Kidney capillary endothelial cell (primary cell): ENCODE measurements around the gene SVBP.
"Not testable (repeated sequence)": the region's sequence is repeated elsewhere in the genome, so short reads cannot be mapped to it uniquely, and the experiment has no call there.

Experiments
- DNase-seq: peaks from one replicate; pipeline ENCODE4 v3.0.0-alpha.2; 2018; ENCODE audit warnings: low spot score

The SVBP gene

GRCh38 chr1:42816585-42817439, at the start of gene SVBP, which contains the start of gene ERMAP:
TSS of gene SVBP (minus strand) at chr1:42817397. CDS start at chr1:42816544, 853 bp downstream.
TSS of gene ERMAP (plus strand) at chr1:42817122. CDS start at chr1:42830449, 13,327 bp downstream.
- peak; percentile 84 for DNase-seq

- no peak for DNase-seq
These were observed 49.4 kb upstream of the SVBP start for GRCh38 chr1:42866549-42866948.

GRCh38 chr1:42861014-42861399, 43.8 kb upstream of the SVBP start:
- no peak for DNase-seq

GRCh38 chr1:42860339-42861013, 43.3 kb upstream of the SVBP start:
- no peak for DNase-seq

GRCh38 chr1:42859366-42859765, 42.2 kb upstream of the SVBP start:
- DNase-seq: not testable (repeated sequence)

- not testable (repeated sequence) for DNase-seq
These were observed 39.4 kb upstream of the SVBP start for GRCh38 chr1:42856554-42856953.

- DNase-seq: no peak
These were observed 36.1 kb upstream of the SVBP start for GRCh38 chr1:42853116-42853884.

GRCh38 chr1:42852608-42852980, 35.4 kb upstream of the SVBP start:
- no peak for DNase-seq

GRCh38 chr1:42851960-42852607, 34.9 kb upstream of the SVBP start:
- DNase-seq: no peak

- no peak for DNase-seq
These were observed 34.2 kb upstream of the SVBP start for GRCh38 chr1:42851420-42851819.

- no peak for DNase-seq
These were observed 32.7 kb upstream of the SVBP start for GRCh38 chr1:42849944-42850343.

- no peak for DNase-seq
These were observed 31.8 kb upstream of the SVBP start for GRCh38 chr1:42848823-42849537.

GRCh38 chr1:42847721-42848460, 30.7 kb upstream of the SVBP start:
- DNase-seq: no peak

GRCh38 chr1:42847111-42847595, 30.0 kb upstream of the SVBP start:
- no peak for DNase-seq

- DNase-seq: peak; percentile 93
These were observed 29.3 kb upstream of the SVBP start, which contains the start of gene ZNF691 for GRCh38 chr1:42846257-42847110. TSS of gene ZNF691 (plus strand) at chr1:42846613. CDS start at chr1:42849659, 3,046 bp downstream.

GRCh38 chr1:42845866-42846256, 28.7 kb upstream of the SVBP start:
- DNase-seq: no peak

- no peak for DNase-seq
These were observed 28.0 kb upstream of the SVBP start for GRCh38 chr1:42845193-42845592.

- no peak for DNase-seq
These were observed 27.5 kb upstream of the SVBP start for GRCh38 chr1:42844592-42845140.
